Neural progenitor cell (in vitro differentiated cells): ENCODE results near the gene MFAP4. TPM values are rescaled to one million over a fixed set of nuclear protein-coding genes. Genes with fewer than 3 reads are reported as not detected.
A peak's percentile ranks its signal among the peaks of the same experiment; 100 is the strongest.

Source experiments
- DNase-seq: peaks from one replicate; pipeline ENCODE4 v3.0.0-alpha.2; 2016; ENCODE audit warnings: low spot score
- H2AFZ ChIP-seq: fragments of 200-600 bp; sonication (generic); replicated peaks from 2 replicates; pipeline ENCODE4 v1.6.1; 2016; ENCODE audit warnings: antibody characterized with exemption
- H3F3A ChIP-seq: fragments of 200-600 bp; sonication (generic); 2 replicates; pipeline ENCODE4 v1.6.1; 2016; ENCODE audit warnings: antibody characterized with exemption, low read depth
- H3K27ac ChIP-seq: fragments of 200-600 bp; sonication (generic); 2 replicates; pipeline ENCODE4 v1.5.1; 2016; ENCODE audit warnings: mild to moderate bottlenecking
- H3K27me3 ChIP-seq: fragments of 200-600 bp; sonication (generic); 2 replicates; pipeline ENCODE4 v1.6.1; 2016; ENCODE audit warnings: mild to moderate bottlenecking, moderate library complexity
- H3K36me3 ChIP-seq: fragments of 200-600 bp; sonication (generic); 2 replicates; pipeline ENCODE4 v1.5.1; 2016
- H3K4me1 ChIP-seq: fragments of 200-600 bp; sonication (generic); 2 replicates; pipeline ENCODE4 v1.6.1; 2016; ENCODE audit warnings: mixed run types
- H3K4me2 ChIP-seq: fragments of 200-600 bp; sonication (generic); 2 replicates; pipeline ENCODE4 v1.6.1; 2016
- H3K4me3 ChIP-seq: fragments of 200-600 bp; sonication (generic); 2 replicates; pipeline ENCODE4 v1.5.1; 2016
- H3K79me2 ChIP-seq: fragments of 200-600 bp; sonication (generic); 2 replicates; pipeline ENCODE4 v1.6.1; 2016; ENCODE audit warnings: low read depth
- H3K9ac ChIP-seq: fragments of 200-600 bp; sonication (generic); 2 replicates; pipeline ENCODE4 v1.6.1; 2016
- H3K9me3 ChIP-seq: fragments of 200-600 bp; sonication (generic); 2 replicates; pipeline ENCODE4 v1.5.1; 2016; ENCODE audit warnings: low read depth
- H4K20me1 ChIP-seq: fragments of 200-600 bp; sonication (generic); 2 replicates; pipeline ENCODE4 v1.6.1; 2016; ENCODE audit warnings: low read depth
- H3K27ac Mint-ChIP-seq: 3 replicates; pipeline ENCODE4 v1.8.0; 2021; ENCODE audit warnings: mixed read lengths
- H3K27me3 Mint-ChIP-seq: 2 replicates; pipeline ENCODE4 v1.8.0; 2022; ENCODE audit warnings: low read depth, mild to moderate bottlenecking, inconsistent platforms, moderate library complexity, mixed read lengths; ENCODE audit not compliant: insufficient read depth
- H3K36me3 Mint-ChIP-seq: 3 replicates; pipeline ENCODE4 v1.8.0; 2021; ENCODE audit warnings: mixed read lengths
- H3K4me1 Mint-ChIP-seq: 3 replicates; pipeline ENCODE4 v1.8.0; 2021; ENCODE audit warnings: mixed read lengths
- H3K4me3 Mint-ChIP-seq: 3 replicates; pipeline ENCODE4 v1.8.0; 2021; ENCODE audit warnings: mild to moderate bottlenecking, moderate library complexity, mixed read lengths
- H3K9me3 Mint-ChIP-seq: 3 replicates; pipeline ENCODE4 v1.8.0; 2020; ENCODE audit warnings: mixed read lengths
- CTCF ChIP-seq: fragments of 200-600 bp; sonication (generic); IDR thresholded peaks from 2 replicates; pipeline ENCODE4 v1.5.1; 2017; ENCODE audit warnings: antibody characterized with exemption, mild to moderate bottlenecking
- EZH2 ChIP-seq: fragments of 200-600 bp; sonication (generic); IDR thresholded peaks from 2 replicates; pipeline ENCODE4 v1.6.1; 2017; ENCODE audit warnings: antibody characterized with exemption, mild to moderate bottlenecking, moderate library complexity
- EZH2phosphoT487 ChIP-seq: fragments of 200-600 bp; sonication (generic); IDR thresholded peaks from 2 replicates; pipeline ENCODE4 v1.6.1; 2017; ENCODE audit warnings: antibody characterized with exemption
- total RNA-seq: library from RNA; depleted of rRNA; stranded (reverse); fragments of >200 nt; gene quantifications from 2 replicates; pipeline ENCODE4 v1.2.3, GENCODE V29; 2015; ENCODE audit warnings: low replicate concordance

The MFAP4 gene
- total RNA-seq, 1 donor from 2014 or later = not detected

- Histone ChIP-seq H3K4me1 (peaks cover 30% of the 10 kb centered on the region), H3K4me2 (peak overlapping the region; percentile 79), H4K20me1 (peaks cover 10% of the 10 kb centered on the region), H3K4me3 (no peak overlapping the region), H3K9me3 (no peaks in the 10 kb centered on the region), H3K27ac (no peak overlapping the region), H3K79me2 (no peaks in the 10 kb centered on the region), H3K9ac (no peak overlapping the region), H3F3A (peaks cover 24% of the 10 kb centered on the region), H3K36me3 (no peaks in the 10 kb centered on the region), H3K27me3 (no peaks in the 10 kb centered on the region), H2AFZ (no peak overlapping the region)
- H3K27me3 Mint-ChIP-seq = peaks cover 6% of the 10 kb centered on the region
- no peak for DNase-seq
- H3K36me3 Mint-ChIP-seq = peaks cover 11% of the 10 kb centered on the region
- peaks cover 33% of the 10 kb centered on the region for H3K4me1 Mint-ChIP-seq
- no peaks in the 10 kb centered on the region for H3K9me3 Mint-ChIP-seq
- TF ChIP-seq EZH2phosphoT487 (no peak), CTCF (no peak), EZH2 (no peak)
- peak overlapping the region; percentile 73 for H3K27ac Mint-ChIP-seq
- peak overlapping the region; percentile 3 for H3K4me3 Mint-ChIP-seq
Observed at GRCh38 chr17:19387921-19388521, 1.0 kb upstream of the MFAP4 start.

DNA sequence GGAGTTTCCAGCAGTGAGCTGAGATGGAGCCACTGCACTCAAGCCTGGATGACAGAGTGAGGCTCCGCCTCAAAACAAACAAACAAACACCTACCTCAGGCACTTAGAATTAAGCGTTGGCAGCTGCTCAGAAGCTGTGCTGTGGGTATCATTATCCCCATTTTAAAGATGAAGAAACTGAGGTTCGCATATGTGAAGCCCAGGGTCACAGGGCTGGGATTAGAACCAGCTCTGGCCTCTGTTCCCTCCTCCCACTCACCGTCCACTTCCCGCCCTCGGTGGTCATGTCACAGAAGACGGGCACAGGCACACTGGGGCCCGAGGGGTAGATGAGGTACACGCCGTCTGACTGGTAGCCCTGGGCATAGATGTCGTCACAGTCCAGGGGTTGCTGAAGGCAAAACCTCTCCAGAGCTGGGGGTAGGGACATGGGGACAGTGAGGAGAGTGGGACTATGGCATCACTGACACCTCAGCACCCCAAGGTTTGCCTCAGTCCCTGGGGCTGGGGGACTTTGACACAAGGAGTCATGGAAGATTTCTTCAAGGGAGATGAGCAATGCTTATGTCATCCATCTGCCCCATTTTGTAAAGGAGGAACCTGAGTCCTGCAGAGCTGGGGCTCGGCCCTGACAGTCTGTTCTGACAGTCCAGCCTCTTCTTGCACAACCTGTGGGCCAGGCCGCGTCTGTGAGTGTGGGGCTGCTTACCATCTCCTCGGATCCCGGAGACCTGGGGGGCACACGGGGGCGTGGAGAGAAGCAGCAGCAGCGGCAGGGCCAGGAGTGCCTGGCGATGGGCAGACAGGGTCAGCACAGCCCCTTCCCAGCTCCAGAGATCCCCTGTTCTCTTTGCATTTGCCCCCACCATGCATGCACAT, 700 bp downstream of the MFAP4 start:
- DNase-seq = peak; percentile 24
- peaks cover 21% of the 10 kb centered on the region for H3K4me1 ChIP-seq
- H3K4me3 ChIP-seq = no peak overlapping the region

GRCh38 chr17:19385521-19385983, 1.4 kb downstream of the MFAP4 start:
- H3K36me3 ChIP-seq = no peaks in the 10 kb centered on the region
- no peak overlapping the region for H3K9ac ChIP-seq
- Mint-ChIP-seq H3K36me3 (peaks cover 18% of the 10 kb centered on the region), H3K4me3 (no peak overlapping the region), H3K27me3 (peaks cover 7% of the 10 kb centered on the region), H3K9me3 (no peaks in the 10 kb centered on the region), H3K4me1 (peaks cover 30% of the 10 kb centered on the region), H3K27ac (no peak overlapping the region)
- TF ChIP-seq EZH2 = no peak
- no peak overlapping the region for H2AFZ ChIP-seq
- no peak overlapping the region for H3K4me2 ChIP-seq
- no peak overlapping the region for H3K27ac ChIP-seq
- H3K79me2 ChIP-seq = peaks cover 10% of the 10 kb centered on the region
- peaks cover 14% of the 10 kb centered on the region for H4K20me1 ChIP-seq
- no peaks in the 10 kb centered on the region for H3K27me3 ChIP-seq
- no peak overlapping the region for H3K4me3 ChIP-seq
- no peak for DNase-seq
- H3K9me3 ChIP-seq = no peaks in the 10 kb centered on the region
- H3F3A ChIP-seq = peaks cover 22% of the 10 kb centered on the region
- H3K4me1 ChIP-seq = peaks cover 18% of the 10 kb centered on the region

More for the DNA sequence above, 700 bp downstream of the MFAP4 start:
- no peak for TF ChIP-seq EZH2
- no peak for TF ChIP-seq EZH2phosphoT487
- TF ChIP-seq CTCF = no peak
- no peak overlapping the region for H2AFZ ChIP-seq
- peaks cover 13% of the 10 kb centered on the region for H3K36me3 Mint-ChIP-seq
- peaks cover 22% of the 10 kb centered on the region for H3F3A ChIP-seq
- peaks cover 3% of the 10 kb centered on the region for H3K79me2 ChIP-seq
- H3K9ac ChIP-seq = no peak overlapping the region
- H3K36me3 ChIP-seq = no peaks in the 10 kb centered on the region
- H3K9me3 ChIP-seq = no peaks in the 10 kb centered on the region
- H3K4me2 ChIP-seq = peak overlapping the region; percentile 79
- no peak overlapping the region for H3K4me3 Mint-ChIP-seq
- H3K27me3 Mint-ChIP-seq = peaks cover 6% of the 10 kb centered on the region
- H4K20me1 ChIP-seq = peaks cover 14% of the 10 kb centered on the region
- H3K4me1 Mint-ChIP-seq = peaks cover 30% of the 10 kb centered on the region
- H3K9me3 Mint-ChIP-seq = no peaks in the 10 kb centered on the region
- H3K27me3 ChIP-seq = no peaks in the 10 kb centered on the region
- H3K27ac Mint-ChIP-seq = peak overlapping the region; percentile 88
- H3K27ac ChIP-seq = no peak overlapping the region
